Erythroblast (primary cell): Measurements from ENCODE around the gene CEP85.

ENCODE experiments used
- GATA1 ChIP-seq: IDR thresholded peaks from 2 replicates; pipeline ENCODE4 v1.6.1; 2011; ENCODE audit warnings: low read depth, mild to moderate bottlenecking, control low read depth, low read length, moderate library complexity
- POLR2A ChIP-seq: IDR thresholded peaks from 2 replicates; pipeline ENCODE4 v1.6.1; 2011; ENCODE audit warnings: mild to moderate bottlenecking, low read length

GRCh38 chr1:26286064-26286416 is 52.0 kb downstream of the CEP85 start:
- TF ChIP-seq POLR2A (peak; percentile 37), GATA1 (no peak)
